Measurements from ENCODE around the gene THEMIS.

DNA sequence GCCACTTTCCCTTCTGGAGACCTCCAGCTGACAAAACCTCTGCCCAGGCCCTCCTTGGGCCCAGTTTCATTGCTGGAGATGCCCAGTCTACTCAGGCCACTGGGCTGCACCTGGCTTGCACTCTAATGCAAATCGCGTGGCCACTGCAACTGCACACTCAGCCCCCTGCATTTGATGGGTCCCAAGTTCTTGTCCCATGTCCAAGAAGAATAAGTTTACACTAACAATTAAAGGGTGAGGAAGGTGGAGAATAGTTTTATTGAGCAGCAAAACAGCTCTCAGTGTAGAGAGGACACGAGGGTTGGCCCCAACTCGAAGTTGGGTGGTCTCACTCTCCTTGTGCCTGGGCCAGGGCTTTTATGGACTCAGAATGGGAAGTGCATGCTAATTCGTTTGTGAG, 31.9 kb upstream of the THEMIS start:
- TF ChIP-seq CTCF (conservative IDR thresholded peaks at IDR 0.05 in 1 of 2, IDR thresholded peaks at IDR 0.05 in 1 of 2; ENCODE audit: extremely low read depth in 1 of 2, insufficient read depth in 1 of 2, low read depth in 1 of 2, low read length in 2 of 2) (no peak), EZH2 (IDR thresholded peaks at IDR 0.05; ENCODE audit: borderline replicate concordance, low read length) (no peak)
